NCI-H128 (cell line): Measurements from ENCODE around the gene CC2D1A.
"Not testable (repeated sequence)": the region's sequence is repeated elsewhere in the genome, so short reads cannot be mapped to it uniquely, and the experiment has no call there.

ENCODE experiments used
- DNase-seq: peaks from one replicate; lab custom pipeline; 2025; ENCODE audit not compliant: unreplicated experiment; lab: John Stamatoyannopoulos, UW

The CC2D1A gene

GRCh38 chr19:13960863-13961784 is 55.1 kb downstream of the CC2D1A start:
- no peak for DNase-seq

GRCh38 chr19:13961826-13962698 is 56.1 kb downstream of the CC2D1A start:
- DNase-seq: no peak

GRCh38 chr19:13962699-13963602 is 57.0 kb downstream of the CC2D1A start:
- DNase-seq: no peak

DNA sequence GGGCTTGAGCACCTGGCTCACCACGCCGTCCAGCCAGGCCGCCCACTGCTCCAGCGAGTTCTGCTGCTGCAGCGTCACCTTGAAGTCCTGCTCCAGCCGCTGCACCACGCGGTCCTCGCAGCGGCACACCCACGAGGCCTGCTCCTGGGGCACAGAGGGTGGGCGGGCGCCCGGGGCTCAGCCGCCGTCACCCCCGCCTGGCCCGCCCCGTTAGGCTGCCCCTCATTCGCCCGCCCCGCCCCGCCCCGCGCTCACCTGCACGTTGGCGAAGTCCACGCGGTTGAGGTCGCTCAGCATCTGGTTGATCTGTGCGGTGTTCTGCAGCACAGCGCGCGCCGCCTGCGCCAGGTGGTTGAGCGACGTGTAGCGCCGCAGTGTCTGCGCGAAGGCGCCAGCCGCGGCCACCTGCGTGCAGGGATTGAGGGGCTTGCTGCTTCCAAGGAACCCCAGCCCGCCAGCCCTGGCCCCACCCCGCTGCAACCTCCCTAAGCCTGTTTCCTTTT is 57.7 kb downstream of the CC2D1A start:
- no peak for DNase-seq

GRCh38 chr19:13964776-13965175 is 58.8 kb downstream of the CC2D1A start:
- no peak for DNase-seq

GRCh38 chr19:13965377-13965896 is 59.4 kb downstream of the CC2D1A start:
- DNase-seq: no peak

GRCh38 chr19:13965926-13966683 is 60.1 kb downstream of the CC2D1A start:
- no peak for DNase-seq

DNA sequence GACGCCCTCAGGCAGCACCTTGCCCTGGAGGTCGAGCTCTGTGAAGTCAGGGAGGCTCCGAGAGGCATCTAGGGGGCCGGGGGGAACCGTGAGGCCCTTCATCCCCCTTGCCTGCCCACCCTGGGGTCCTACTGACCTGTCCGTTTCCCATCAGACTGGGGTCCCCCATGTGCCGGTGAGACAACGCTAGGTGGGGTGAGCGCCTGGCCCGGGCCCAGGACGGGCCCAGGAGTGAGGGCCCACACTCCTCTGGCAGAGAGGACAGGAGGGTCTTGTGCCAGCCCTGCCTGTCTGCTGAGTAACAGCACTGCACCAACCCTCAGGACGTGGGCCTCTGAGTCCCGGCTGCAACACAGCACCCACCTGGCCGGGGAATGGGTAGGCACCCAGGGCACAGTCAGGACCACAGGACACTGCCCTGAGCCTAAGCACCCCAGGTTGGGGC is 60.7 kb downstream of the CC2D1A start:
- no peak for DNase-seq

DNA sequence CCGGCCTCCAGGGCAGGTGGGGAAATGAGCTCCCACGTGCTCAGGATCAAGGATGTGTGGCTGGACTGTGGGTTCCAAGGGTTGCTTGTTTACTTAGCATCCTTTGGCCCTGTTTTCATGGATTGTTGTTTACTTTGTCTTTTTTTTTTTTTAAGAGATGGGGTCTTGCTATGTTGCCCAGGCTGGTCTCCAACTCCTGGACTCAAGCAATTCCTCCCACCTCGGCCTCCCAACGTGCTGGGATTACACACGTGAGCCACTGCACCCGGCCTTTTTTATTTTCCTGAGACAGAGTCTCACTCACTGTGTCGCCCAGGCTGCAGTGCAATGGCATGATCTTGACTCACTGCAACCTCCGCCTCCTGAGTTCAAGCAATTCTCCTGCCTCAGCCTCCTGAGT is 61.2 kb downstream of the CC2D1A start:
- DNase-seq: not testable (repeated sequence)

GRCh38 chr19:13968383-13968935 is 62.5 kb downstream of the CC2D1A start:
- no peak for DNase-seq

- DNase-seq: no peak
Measured at GRCh38 chr19:13968999-13969398, 63.0 kb downstream of the CC2D1A start.

DNA sequence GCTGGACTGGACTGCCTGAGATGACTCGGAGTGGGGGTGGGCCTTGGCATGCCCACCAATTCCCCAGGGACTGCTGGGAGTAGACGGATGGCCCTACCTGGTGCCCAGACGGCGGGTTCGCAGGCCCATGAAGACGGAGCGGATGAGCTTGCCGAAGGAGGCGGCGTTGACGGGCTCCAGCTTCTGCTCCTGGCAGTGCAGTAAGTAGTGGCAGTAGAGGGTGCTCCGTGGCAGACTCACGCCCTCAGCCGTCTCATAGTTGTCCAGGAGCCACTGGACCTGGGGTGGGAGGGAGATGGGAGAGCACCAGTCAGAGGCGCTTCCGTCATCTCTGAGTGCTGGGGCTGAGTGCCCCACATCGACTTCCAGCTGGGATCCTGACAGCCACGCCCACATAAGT is 63.9 kb downstream of the CC2D1A start:
- no peak for DNase-seq

DNA sequence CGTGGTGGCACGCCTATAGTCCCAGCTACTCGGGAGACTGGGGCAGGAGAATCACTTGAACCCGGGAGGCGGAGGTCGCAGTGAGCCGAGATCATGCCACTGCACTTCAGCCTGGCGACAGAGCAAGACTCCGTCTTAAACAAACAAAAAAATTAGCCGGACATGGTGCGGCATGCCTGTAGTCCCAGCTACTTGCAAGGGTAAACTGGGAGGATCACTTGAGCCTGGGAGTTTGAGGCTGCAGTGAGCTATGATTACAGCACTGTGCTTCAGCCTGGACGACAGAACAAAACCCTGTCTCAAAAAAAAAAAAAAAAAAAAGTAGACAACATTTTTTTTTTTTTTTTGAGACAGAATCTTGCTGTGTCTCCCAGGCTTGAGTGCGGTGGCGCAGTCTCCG is 65.9 kb downstream of the CC2D1A start:
- not testable (repeated sequence) for DNase-seq

DNA sequence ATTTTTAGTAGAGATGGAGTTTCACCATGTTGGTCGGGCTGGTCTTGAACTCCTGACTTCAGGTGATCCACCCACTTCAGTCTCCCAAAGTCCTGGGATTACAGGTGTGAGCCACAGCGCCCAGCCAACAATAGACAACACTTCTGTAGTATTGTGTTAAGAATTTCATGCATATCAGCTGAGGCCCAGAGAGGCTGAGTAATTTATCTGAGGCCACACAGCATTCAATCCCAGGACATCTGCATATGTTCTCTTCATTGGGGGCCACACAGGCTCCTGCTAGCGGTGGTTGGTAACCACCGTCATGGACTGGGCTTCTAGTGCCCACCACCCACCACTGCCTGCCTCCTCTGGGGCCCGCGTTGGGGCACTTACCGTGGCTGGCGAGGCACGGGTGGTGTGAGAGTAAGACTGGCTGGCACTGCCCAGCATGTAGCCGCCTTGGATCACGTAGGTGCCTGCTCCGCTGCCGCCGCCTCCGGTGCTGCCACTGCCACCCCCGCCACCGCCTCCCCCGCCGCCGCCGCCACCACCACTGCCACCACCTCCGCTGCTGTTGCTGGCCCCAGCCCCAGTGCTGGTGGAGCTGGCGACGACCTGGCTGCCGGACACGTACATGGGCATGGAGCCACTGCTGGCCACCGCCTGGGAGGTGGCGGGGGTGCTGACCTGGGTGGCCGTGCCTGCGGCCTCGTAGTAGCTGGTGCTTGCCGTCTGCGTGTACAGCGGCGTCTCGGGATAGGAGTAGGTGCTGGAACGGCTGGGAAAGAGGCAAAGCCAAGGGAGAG is 66.6 kb downstream of the CC2D1A start:
- no peak for DNase-seq

DNA sequence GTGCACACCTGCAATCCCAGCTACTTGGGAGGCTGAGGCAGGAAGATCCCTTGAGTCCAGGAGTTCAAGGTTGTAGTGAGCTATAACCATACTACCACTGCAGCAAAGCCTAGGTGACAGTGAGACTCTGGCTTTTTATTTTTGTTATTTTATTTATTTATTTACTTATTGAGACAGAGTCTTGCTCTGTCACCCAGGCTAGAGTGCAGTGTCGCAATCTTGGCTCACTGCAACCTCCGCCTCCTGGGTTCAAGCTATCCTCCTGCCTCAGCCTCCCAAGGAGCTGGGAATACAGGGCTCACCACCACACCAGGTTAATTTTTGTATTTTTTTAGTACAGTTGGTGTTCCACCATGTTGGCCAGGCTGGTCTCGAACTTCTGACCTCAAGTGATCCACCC is 67.5 kb downstream of the CC2D1A start:
- DNase-seq: not testable (repeated sequence)

- DNase-seq: no peak
Measured at GRCh38 chr19:13974073-13974472, 68.1 kb downstream of the CC2D1A start.

- no peak for DNase-seq
Measured at GRCh38 chr19:13975870-13976269, 69.9 kb downstream of the CC2D1A start.

DNA sequence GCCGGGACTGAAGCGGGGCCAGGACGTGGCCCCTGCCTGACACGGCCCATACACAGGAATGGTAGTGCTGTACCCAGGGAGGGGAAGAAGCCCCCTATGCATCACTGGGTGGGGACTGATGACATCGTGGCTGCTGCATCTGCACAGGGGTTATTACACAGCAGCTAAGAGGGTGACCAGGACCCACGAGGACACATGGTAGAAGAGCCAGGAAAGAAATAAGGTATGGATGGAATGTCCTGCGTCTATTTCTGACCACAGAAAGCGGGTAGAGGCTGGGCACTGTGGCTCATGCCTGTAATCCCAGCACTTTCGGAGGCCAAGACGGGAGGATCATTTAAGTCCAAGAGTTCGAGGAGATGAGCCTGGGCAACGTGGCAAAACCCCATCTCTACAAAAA is 70.4 kb downstream of the CC2D1A start:
- no peak for DNase-seq

- DNase-seq: no peak
Measured at GRCh38 chr19:13977803-13978202, 71.8 kb downstream of the CC2D1A start.
